HCT116 (cell line): Measurements from ENCODE around the gene MTUS2. TPM values are rescaled to one million over a fixed set of nuclear protein-coding genes. Genes with fewer than 3 reads are reported as not detected.

Source experiments
- ATAC-seq: fragments of 200-7000 bp; cut with Tn5 transposase; 2 replicates; pipeline ENCODE4 v1.9.1; 2020; ENCODE audit warnings: mild to moderate bottlenecking, moderate library complexity
- BruUV-seq: library from RNA; stranded (reverse); fragments of 400-500 nt; replicated peaks from 2 replicates; lab custom pipeline; 2021; lab: Mats Ljungman, UMichigan
- CTCF ChIA-PET: fragments of 300-600 bp; sonication (Branson Sonifier 250); formaldehyde crosslinking; loops from one replicate; lab custom pipeline; 2021; ENCODE audit warnings: antibody characterized with exemption; lab: Charles Lee
- POLR2A ChIA-PET: fragments of 300-600, 350-600 bp; sonication (Branson Sonifier 250); formaldehyde crosslinking; loops from one replicate; lab custom pipeline; 2021; ENCODE audit warnings: antibody characterized with exemption; lab: Charles Lee
- RAD21 ChIA-PET, 2 experiments: fragments of 300-600 bp; sonication (Branson Sonifier 250); formaldehyde crosslinking; loops; one replicate each; lab custom pipeline; 2023; ENCODE audit warnings: low total read pairs in 2 of 2; ENCODE audit not compliant: uncharacterized antibody in 2 of 2, unreplicated experiment in 2 of 2, low non-redundant PET in 1 of 2; lab: Charles Lee
- DNase-seq: peaks from one replicate; pipeline ENCODE4 v3.0.0-alpha.2; 2010; ENCODE audit warnings: low read depth, low spot score
- H2AFZ ChIP-seq: fragments of 200-600 bp; shearing (Covaris generic), sonication (generic); 2 replicates; pipeline ENCODE4 v1.6.1; 2017; ENCODE audit warnings: low read depth, mixed run types, mixed read lengths, antibody characterized with exemption, low read length; ENCODE audit not compliant: poor library complexity, severe bottlenecking
- H3K27ac ChIP-seq: 2 replicates; pipeline ENCODE4 v1.5.1; 2012; ENCODE audit warnings: low read depth, low read length
- H3K27me3 ChIP-seq: fragments of 200-600 bp; sonication (generic); 2 replicates; pipeline ENCODE4 v1.6.1; 2016; ENCODE audit warnings: mixed run types, low read length, mixed read lengths; ENCODE audit not compliant: insufficient read depth
- H3K36me3 ChIP-seq, 2 experiments: fragments of 200-500 bp in 1 of 2; fragments of 200-600 bp in 1 of 2; sonication (Bioruptor generic) in 1 of 2; sonication (generic) in 1 of 2; 2 replicates each; pipeline versions ENCODE4 v1.5.1 to v1.6.1; 2014 to 2016; ENCODE audit warnings: low read length in 2 of 2, inconsistent platforms in 1 of 2, mixed read lengths in 1 of 2, mixed run types in 1 of 2; ENCODE audit not compliant: insufficient read depth in 2 of 2, control insufficient read depth in 1 of 2
- H3K4me1 ChIP-seq, 2 experiments: fragments of 200-600 bp in 1 of 2; sonication (generic) in 1 of 2; 2 replicates each; pipeline versions ENCODE4 v1.5.1 to v1.6.1; 2012 to 2017; ENCODE audit warnings: low read length in 2 of 2, inconsistent platforms in 1 of 2, mild to moderate bottlenecking in 1 of 2, mixed read lengths in 1 of 2, mixed run types in 1 of 2, moderate library complexity in 1 of 2; ENCODE audit not compliant: insufficient read depth in 2 of 2, control insufficient read depth in 1 of 2
- H3K4me2 ChIP-seq: fragments of 200-600 bp; sonication (generic); 2 replicates; pipeline ENCODE4 v1.6.1; 2017; ENCODE audit warnings: mixed run types, low read length, mixed read lengths
- H3K4me3 ChIP-seq, 2 experiments: fragments of 200-600 bp in 1 of 2; sonication (generic) in 1 of 2; replicated peaks in 1 of 2; 2 replicates each; pipeline ENCODE4 v1.5.1; 2011 to 2016; ENCODE audit warnings: low read length in 2 of 2, control low read depth in 1 of 2, low read depth in 1 of 2, mild to moderate bottlenecking in 1 of 2, mixed read lengths in 1 of 2, mixed run types in 1 of 2
- H3K79me2 ChIP-seq: fragments of 200-600 bp; sonication (generic); 2 replicates; pipeline ENCODE4 v1.6.1; 2017; ENCODE audit warnings: mild to moderate bottlenecking, mixed run types, low read length, moderate library complexity, mixed read lengths; ENCODE audit not compliant: insufficient read depth
- H3K9ac ChIP-seq: fragments of 200-600 bp; sonication (generic); 2 replicates; pipeline ENCODE4 v1.6.1; 2016; ENCODE audit warnings: low read length, mixed read lengths
- H3K9me2 ChIP-seq: fragments of 200-600 bp; sonication (generic), shearing (Covaris generic); 2 replicates; pipeline ENCODE4 v1.6.1; 2017; ENCODE audit warnings: mixed run types, mild to moderate bottlenecking, moderate library complexity; ENCODE audit not compliant: insufficient read depth
- H3K9me3 ChIP-seq, 2 experiments: fragments of 200-500 bp in 1 of 2; fragments of 200-600 bp in 1 of 2; sonication (Bioruptor generic) in 1 of 2; sonication (generic) in 1 of 2; 2 replicates each; pipeline ENCODE4 v1.6.1; 2014 to 2017; ENCODE audit warnings: low read length in 2 of 2, mixed read lengths in 2 of 2, inconsistent platforms in 1 of 2, low read depth in 1 of 2, mild to moderate bottlenecking in 1 of 2, mixed run types in 1 of 2, moderate library complexity in 1 of 2; ENCODE audit not compliant: control insufficient read depth in 1 of 2, insufficient read depth in 1 of 2
- H4K20me1 ChIP-seq: fragments of 200-600 bp; sonication (generic), shearing (Covaris generic); 2 replicates; pipeline ENCODE4 v1.6.1; 2017; ENCODE audit warnings: mixed run types, mild to moderate bottlenecking, moderate library complexity; ENCODE audit not compliant: insufficient read depth
- CBX3 ChIP-seq: IDR thresholded peaks from 2 replicates; pipeline ENCODE4 v1.6.1; 2012; ENCODE audit warnings: low read depth
- CTCF ChIP-seq, 3 experiments: fragments of 200-600 bp in 1 of 3; sonication (generic) in 1 of 3; IDR thresholded peaks in 2 of 3; conservative IDR thresholded peaks in 1 of 3; 2 replicates each; pipeline ENCODE4 v1.5.1; 2012 to 2017; ENCODE audit warnings: low read depth in 2 of 3, low read length in 2 of 3, antibody characterized with exemption in 1 of 3, borderline replicate concordance in 1 of 3, control low read depth in 1 of 3, mild to moderate bottlenecking in 1 of 3, mixed read lengths in 1 of 3, mixed run types in 1 of 3, moderate library complexity in 1 of 3; ENCODE audit not compliant: insufficient read depth in 1 of 3
- EGR1 ChIP-seq: IDR thresholded peaks from 2 replicates; pipeline ENCODE4 v1.6.1; 2012; ENCODE audit warnings: low read depth
- ELF1 ChIP-seq: IDR thresholded peaks from 2 replicates; pipeline ENCODE4 v1.6.1; 2012; ENCODE audit warnings: low read depth, borderline replicate concordance
- EZH2 ChIP-seq: fragments of 200-600 bp; sonication (generic); IDR thresholded peaks from 2 replicates; pipeline ENCODE4 v1.6.1; 2017; ENCODE audit warnings: antibody characterized with exemption, mixed run types
- EZH2phosphoT487 ChIP-seq: fragments of 200-600 bp; IDR thresholded peaks from 2 replicates; pipeline ENCODE4 v1.6.1; 2018; ENCODE audit warnings: antibody characterized with exemption, borderline replicate concordance
- FOSL1 ChIP-seq: IDR thresholded peaks from 2 replicates; pipeline ENCODE4 v1.6.1; 2012; ENCODE audit warnings: low read depth
- JUND ChIP-seq: IDR thresholded peaks from 2 replicates; pipeline ENCODE4 v1.6.1; 2012
- POLR2A ChIP-seq: IDR thresholded peaks from 2 replicates; pipeline ENCODE4 v1.7.0; 2011; ENCODE audit warnings: borderline replicate concordance; ENCODE audit not compliant: insufficient read depth, insufficient read length; ENCODE audit errors: extremely low read depth
- POLR2AphosphoS5 ChIP-seq: IDR thresholded peaks from 2 replicates; pipeline ENCODE4 v1.6.1; 2011; ENCODE audit warnings: mild to moderate bottlenecking, low read depth, low read length, moderate library complexity
- SIN3A ChIP-seq: IDR thresholded peaks from 2 replicates; pipeline ENCODE4 v1.6.1; 2012; ENCODE audit warnings: low read depth
- SRF ChIP-seq: IDR thresholded peaks from 2 replicates; pipeline ENCODE4 v1.6.1; 2012; ENCODE audit warnings: low read depth
- TCF7L2 ChIP-seq: IDR thresholded peaks from 2 replicates; pipeline ENCODE4 v1.7.0; 2011; ENCODE audit warnings: borderline replicate concordance, inconsistent platforms; ENCODE audit not compliant: insufficient read depth, insufficient read length; ENCODE audit errors: extremely low read depth
- YY1 ChIP-seq: IDR thresholded peaks from 2 replicates; pipeline ENCODE4 v1.6.1; 2011; ENCODE audit warnings: low read length, low read depth, moderate library complexity, mild to moderate bottlenecking; ENCODE audit not compliant: insufficient replicate concordance; ENCODE audit errors: extremely low read depth
- ZBTB33 ChIP-seq: IDR thresholded peaks from 2 replicates; pipeline ENCODE4 v1.6.1; 2011; ENCODE audit warnings: mild to moderate bottlenecking, low read length, moderate library complexity; ENCODE audit not compliant: insufficient replicate concordance; ENCODE audit errors: extremely low read depth
- ZFX ChIP-seq: fragments of 450-650 bp; IDR thresholded peaks from 2 replicates; pipeline ENCODE4 v1.6.1; 2017
- intact Hi-C: fragments of 100-400 bp; cut with micrococcal nuclease; formaldehyde crosslinking; loops from 2 replicates; pipeline ENCODE4 v1.10.0; 2022
- total RNA-seq: library from RNA; stranded (reverse); gene quantifications from one replicate; pipeline ENCODE4 v1.2.1, GENCODE V29; 2021; ENCODE audit not compliant: unreplicated experiment
- TF ChIP-seq, protein P1 (sequence below): IDR thresholded peaks from 2 replicates; pipeline ENCODE4 v1.6.1; 2012; ENCODE audit warnings: low read depth
- TF ChIP-seq, protein P2 (sequence below): IDR thresholded peaks from 2 replicates; pipeline ENCODE4 v1.6.1; 2012
- TF ChIP-seq, protein P3 (sequence below): IDR thresholded peaks from 2 replicates; pipeline ENCODE4 v1.6.1; 2012

Gene MTUS2
- total RNA-seq, 1 experiment from 2014 or later: 0.02 TPM

DNA sequence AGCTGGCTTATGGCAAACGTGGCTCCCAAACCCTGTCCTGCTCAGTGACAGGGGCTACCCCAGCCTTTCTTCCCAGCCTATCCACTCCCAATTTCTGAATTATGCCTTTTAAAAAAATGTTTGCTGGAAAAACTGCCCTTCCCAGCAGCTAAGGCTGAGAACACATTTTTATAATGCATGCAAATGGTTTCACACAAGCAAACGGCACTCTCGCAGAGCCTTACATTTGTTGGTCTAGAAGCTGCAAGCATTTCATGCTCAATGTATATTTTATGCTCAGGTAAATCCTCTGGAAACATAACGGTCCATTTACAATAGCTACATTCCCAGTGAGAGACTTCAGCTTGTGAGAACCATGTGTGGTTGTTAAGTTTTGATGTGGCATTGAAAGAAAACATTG lies 713.9 kb downstream of the MTUS2 start:
- ChIA-PET RAD21 (no interaction called here), CTCF (no interaction called here), POLR2A (no interaction called here)
- peaks cover 42% of the 10 kb centered on the region; the same call in 1 of the 2 replicates for H3K79me2 ChIP-seq
- no peak overlapping the region for H3K27ac ChIP-seq
- H3K4me1 ChIP-seq: no peaks in the 10 kb centered on the region
- DNase-seq (no peak), ATAC-seq (no peak)
- intact Hi-C loops: no loop called here
- H3K36me3 ChIP-seq: peaks cover 22 to 35% of the 10 kb centered on the region in 2 experiments
- no peaks in the 10 kb centered on the region for H3K9me3 ChIP-seq
- H3K27me3 ChIP-seq: no peaks in the 10 kb centered on the region
- no peaks in the 10 kb centered on the region for H4K20me1 ChIP-seq
- BruUV-seq: no TSS peak
- no peak overlapping the region for H2AFZ ChIP-seq
- TF ChIP-seq, protein P1, sequence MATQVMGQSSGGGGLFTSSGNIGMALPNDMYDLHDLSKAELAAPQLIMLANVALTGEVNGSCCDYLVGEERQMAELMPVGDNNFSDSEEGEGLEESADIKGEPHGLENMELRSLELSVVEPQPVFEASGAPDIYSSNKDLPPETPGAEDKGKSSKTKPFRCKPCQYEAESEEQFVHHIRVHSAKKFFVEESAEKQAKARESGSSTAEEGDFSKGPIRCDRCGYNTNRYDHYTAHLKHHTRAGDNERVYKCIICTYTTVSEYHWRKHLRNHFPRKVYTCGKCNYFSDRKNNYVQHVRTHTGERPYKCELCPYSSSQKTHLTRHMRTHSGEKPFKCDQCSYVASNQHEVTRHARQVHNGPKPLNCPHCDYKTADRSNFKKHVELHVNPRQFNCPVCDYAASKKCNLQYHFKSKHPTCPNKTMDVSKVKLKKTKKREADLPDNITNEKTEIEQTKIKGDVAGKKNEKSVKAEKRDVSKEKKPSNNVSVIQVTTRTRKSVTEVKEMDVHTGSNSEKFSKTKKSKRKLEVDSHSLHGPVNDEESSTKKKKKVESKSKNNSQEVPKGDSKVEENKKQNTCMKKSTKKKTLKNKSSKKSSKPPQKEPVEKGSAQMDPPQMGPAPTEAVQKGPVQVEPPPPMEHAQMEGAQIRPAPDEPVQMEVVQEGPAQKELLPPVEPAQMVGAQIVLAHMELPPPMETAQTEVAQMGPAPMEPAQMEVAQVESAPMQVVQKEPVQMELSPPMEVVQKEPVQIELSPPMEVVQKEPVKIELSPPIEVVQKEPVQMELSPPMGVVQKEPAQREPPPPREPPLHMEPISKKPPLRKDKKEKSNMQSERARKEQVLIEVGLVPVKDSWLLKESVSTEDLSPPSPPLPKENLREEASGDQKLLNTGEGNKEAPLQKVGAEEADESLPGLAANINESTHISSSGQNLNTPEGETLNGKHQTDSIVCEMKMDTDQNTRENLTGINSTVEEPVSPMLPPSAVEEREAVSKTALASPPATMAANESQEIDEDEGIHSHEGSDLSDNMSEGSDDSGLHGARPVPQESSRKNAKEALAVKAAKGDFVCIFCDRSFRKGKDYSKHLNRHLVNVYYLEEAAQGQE: no peak
- TF ChIP-seq ZBTB33 (no peak), YY1 (no peak), JUND (no peak), ELF1 (no peak), TCF7L2 (no peak), EZH2phosphoT487 (no peak), EGR1 (no peak), CTCF (IDR thresholded peaks at IDR 0.05 in 2 of 3, conservative IDR thresholded peaks at IDR 0.05 in 1 of 3; ENCODE audit: borderline replicate concordance in 1 of 3, insufficient read depth in 1 of 3, low read depth in 2 of 3, low read length in 2 of 3) (no peak), POLR2A (no peak), ZFX (no peak), SRF (no peak), SIN3A (no peak), CBX3 (no peak), FOSL1 (no peak), POLR2AphosphoS5 (no peak), EZH2 (no peak)
- TF ChIP-seq, protein P2, sequence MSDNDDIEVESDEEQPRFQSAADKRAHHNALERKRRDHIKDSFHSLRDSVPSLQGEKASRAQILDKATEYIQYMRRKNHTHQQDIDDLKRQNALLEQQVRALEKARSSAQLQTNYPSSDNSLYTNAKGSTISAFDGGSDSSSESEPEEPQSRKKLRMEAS: no peak
- TF ChIP-seq, protein P3, sequence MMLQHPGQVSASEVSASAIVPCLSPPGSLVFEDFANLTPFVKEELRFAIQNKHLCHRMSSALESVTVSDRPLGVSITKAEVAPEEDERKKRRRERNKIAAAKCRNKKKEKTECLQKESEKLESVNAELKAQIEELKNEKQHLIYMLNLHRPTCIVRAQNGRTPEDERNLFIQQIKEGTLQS: no peak
- H3K4me2 ChIP-seq: no peak overlapping the region
- H3K9me2 ChIP-seq: no peaks in the 10 kb centered on the region
- no peak overlapping the region for H3K9ac ChIP-seq
- no peak overlapping the region for H3K4me3 ChIP-seq
